ENCODE results near the gene B4GALNT2. TPM values are rescaled to one million over a fixed set of nuclear protein-coding genes. Genes with fewer than 3 reads are reported as not detected.

Gene B4GALNT2
- 0.35 and 0.98 TPM in 2 replicates for total RNA-seq

GRCh38 chr17:49132699-49133364 lies at the start of gene B4GALNT2:
B4GALNT2 (plus strand) TSS chr17:49132769; CDS start chr17:49132793, 24 bp downstream.

GRCh38 chr17:49210158-49211029 lies 77.8 kb downstream of the B4GALNT2 start, which contains the start of the genes ABI3 and GNGT2:
ABI3 (plus strand) TSS chr17:49210707; CDS start chr17:49210725, 18 bp downstream.
GNGT2 (minus strand) TSS chr17:49210574; CDS start chr17:49207422, 3,152 bp downstream.

Other genes starting within 250 kb of the B4GALNT2 start
- 138 and 240 TPM in 2 replicates for gene ATP5MC1, start 240.0 kb upstream of the B4GALNT2 start, total RNA-seq
- gene UBE2Z, start 224.4 kb upstream of the B4GALNT2 start, total RNA-seq, result 58.4 and 66.9 TPM in 2 replicates
- gene SNF8, start 187.9 kb upstream of the B4GALNT2 start, total RNA-seq, result 68.4 and 103 TPM in 2 replicates
- not detected in 2 replicates for gene GIP, start 164.2 kb upstream of the B4GALNT2 start, total RNA-seq
- 3.4 and 4.4 TPM in 2 replicates for gene IGF2BP1, start 135.4 kb upstream of the B4GALNT2 start, total RNA-seq
- gene GNGT2, start 77.8 kb downstream of the B4GALNT2 start, total RNA-seq, result not detected in 2 replicates
- not detected in 2 replicates for gene ABI3, start 77.9 kb downstream of the B4GALNT2 start, total RNA-seq
- gene PHOSPHO1, start 98.0 kb downstream of the B4GALNT2 start, total RNA-seq, result 0.14 TPM in 1 of 2 replicates, not detected in the other
- 8.0 and 9.7 TPM in 2 replicates for gene ZNF652, start 229.5 kb downstream of the B4GALNT2 start, total RNA-seq

Data from airway epithelial cell (primary cell).